Activated CD4-positive, alpha-beta T cell treated with anti-CD3 and anti-CD28 coated beads, Interleukin-10, Interleukin-2, amounts not matched to agents 100 ng/mL and 50 ng/mL, durations not matched to agents 16 hours and 8 hours (primary cell): ENCODE data around the gene KPNA2.
"Not testable (repeated sequence)": the region's sequence is repeated elsewhere in the genome, so short reads cannot be mapped to it uniquely, and the experiment has no call there.

Source experiments
- DNase-seq: peaks from one replicate; pipeline ENCODE4 v3.0.0-alpha.2; 2020

The KPNA2 gene

DNA sequence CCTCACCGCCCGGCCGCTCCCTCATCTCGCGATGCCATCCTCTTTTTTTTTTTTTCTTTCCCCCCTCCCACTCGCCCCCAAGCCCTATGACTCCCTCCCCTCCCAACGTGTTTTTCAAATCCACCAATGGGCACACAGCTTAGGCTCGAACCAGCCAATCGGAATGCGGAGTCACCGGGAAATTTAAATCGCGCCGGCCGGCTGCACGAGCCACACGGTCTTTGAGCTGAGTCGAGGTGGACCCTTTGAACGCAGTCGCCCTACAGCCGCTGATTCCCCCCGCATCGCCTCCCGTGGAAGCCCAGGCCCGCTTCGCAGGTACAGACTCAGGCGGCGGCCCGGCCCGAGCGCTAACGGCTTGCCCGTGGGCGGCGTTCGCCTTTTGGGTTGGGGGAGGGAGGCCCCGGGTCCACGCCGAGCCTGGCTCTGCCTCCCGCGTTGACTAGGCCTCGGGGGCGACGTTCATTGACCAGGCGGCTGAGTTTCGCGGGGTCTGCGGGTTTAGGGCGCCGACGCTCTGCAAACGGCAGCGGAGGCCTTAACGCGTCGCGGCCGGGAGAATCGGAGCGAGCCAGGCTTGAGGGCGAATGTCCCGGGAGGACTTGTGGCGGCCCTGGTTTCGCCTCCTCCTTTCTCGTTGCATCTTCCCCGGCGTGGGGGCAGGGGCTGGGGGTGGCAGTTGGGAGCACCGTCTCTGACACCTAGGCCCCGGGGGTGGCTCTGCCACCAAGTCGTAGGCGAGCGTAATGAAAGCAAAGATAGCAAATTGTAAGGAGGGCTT lies at the start of gene KPNA2:
Gene KPNA2 (plus strand): TSS at position 213 of the 781 bp plus-strand sequence. CDS start 1,398 bp downstream, outside the sequence.
- DNase-seq = peak; percentile 97

DNA sequence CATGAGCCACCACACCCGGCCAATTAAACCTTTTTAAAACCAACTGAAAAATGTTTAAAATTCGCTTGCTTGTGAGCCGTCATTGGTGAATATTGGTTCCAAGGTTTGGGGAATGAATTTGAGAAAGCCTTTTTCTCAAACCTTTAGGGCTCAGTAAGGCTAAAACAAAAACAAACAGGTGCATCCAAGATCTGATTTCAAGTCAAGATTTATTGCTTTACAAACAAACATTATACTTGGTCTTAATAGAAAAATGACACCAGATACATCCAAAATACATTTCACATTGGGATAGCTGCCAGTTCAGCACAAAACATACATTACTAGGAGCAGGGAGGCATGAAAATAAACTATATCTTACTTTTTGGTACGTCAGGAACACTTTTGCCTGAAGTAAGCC lies 44.6 kb upstream of the KPNA2 start:
- no peak for DNase-seq

GRCh38 chr17:67992548-67993152 lies 42.9 kb upstream of the KPNA2 start:
- DNase-seq = no peak

- DNase-seq = peak; percentile 91
Observed at GRCh38 chr17:67993153-67993997, 42.2 kb upstream of the KPNA2 start.

DNA sequence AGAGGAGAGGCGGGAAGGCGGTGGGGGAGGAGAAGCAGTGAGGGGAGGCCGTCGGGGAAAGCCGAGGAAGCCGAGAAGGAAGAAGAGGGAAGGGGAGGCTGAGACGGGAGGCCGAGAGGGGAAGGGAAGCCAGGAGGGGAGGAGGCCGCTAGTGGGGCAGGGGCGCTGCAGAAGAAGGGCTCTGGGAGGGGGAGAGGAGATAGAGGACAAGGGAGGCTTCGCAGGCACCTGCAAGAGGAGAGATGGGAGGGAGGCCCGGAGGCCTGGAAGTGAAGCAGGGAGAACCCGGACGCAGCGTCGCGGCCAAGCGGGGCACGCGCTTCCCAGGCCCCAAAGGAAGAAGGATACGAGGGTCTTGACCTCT lies 41.6 kb upstream of the KPNA2 start:
- DNase-seq = no peak

GRCh38 chr17:67994817-67995569 lies 40.5 kb upstream of the KPNA2 start:
- peak; percentile 44 for DNase-seq

DNA sequence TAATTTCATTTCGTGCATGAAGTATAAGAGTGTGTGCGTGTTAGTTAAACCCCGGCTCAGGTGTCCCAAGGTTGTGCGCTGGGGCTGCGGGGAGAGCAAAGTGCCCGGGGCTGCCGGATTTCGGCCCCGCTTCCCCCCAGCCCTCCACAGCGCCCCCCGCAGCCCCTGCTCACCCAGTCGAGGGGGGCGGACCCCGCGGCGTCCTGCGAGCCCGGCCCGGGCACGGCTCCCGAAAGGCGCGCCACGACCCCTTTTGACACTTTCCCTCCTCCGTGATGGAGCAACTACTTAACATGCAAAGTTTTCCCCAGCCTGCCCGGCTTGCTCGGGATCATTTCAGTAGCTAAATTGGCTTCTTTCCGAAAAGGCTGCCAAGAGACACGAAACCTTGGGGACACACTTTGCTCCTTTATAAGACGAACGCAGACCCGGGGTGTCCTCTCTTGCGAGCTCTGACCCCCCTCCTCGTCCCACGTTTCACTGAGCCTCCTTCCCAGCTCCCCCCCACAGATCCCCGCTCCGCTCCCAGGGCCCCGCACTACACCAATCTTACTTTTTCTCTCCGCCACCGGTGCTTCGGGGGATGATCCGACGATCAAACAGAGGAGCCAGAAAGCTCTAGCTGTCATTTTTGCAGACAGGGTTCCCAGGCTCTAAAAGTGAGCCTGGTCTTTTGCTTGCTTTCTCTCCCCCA lies 39.8 kb upstream of the KPNA2 start:
- DNase-seq = peak; percentile 19

- DNase-seq = peak; percentile 54
Observed at GRCh38 chr17:67996301-67997171, 39.0 kb upstream of the KPNA2 start, which contains the start of gene C17orf58. Gene C17orf58, minus strand, starts transcription at chr17:67996469. Its CDS starts 271 bp downstream, at chr17:67996198.

DNA sequence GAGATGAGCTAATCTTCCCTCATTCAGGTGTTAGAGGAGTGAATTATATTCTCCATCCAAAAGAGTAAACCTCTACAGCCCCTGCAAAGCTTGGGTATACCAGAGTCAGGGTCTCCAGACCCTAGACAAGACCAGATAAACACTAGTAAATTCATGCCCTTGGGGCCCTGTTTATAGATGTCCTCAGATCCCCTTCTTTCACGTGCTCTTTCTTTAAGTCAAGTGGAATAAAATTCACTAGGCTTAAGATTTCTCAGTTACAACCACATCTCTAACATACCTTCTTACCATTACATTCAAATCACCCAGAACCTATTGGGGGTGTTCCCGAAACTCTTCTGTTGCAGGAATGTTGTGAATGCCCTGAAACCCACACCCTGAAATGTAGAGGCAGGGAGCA lies 37.1 kb upstream of the KPNA2 start:
- no peak for DNase-seq

DNA sequence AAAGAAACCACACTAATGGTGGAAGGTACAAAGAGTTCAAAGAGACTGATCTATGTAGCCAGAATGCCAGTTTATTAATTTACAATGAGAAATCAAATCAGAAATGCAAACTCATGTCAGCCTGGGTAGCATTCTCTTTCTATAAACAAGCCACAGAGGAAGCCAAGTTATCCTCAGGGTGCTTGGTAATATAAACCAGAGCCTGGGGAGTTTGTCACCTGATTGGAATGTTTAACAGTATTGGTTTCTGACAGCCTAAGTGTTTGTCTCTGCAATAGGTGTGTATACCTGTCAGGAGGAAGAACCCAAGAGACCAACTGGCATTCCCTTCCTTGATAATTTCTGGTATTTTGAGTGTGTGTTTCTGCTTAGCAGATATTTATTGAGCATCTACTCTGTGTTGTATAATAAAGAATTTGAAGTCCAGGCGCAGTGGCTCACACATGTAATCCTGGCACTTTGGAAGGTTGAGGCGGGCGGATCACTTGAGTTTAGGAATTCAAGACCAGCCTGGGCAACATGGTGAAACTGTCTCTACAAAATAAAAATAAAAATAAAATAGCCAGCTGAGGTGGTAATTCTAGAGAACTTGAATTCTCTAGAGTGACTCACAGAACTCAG lies 36.1 kb upstream of the KPNA2 start:
- no peak for DNase-seq

DNA sequence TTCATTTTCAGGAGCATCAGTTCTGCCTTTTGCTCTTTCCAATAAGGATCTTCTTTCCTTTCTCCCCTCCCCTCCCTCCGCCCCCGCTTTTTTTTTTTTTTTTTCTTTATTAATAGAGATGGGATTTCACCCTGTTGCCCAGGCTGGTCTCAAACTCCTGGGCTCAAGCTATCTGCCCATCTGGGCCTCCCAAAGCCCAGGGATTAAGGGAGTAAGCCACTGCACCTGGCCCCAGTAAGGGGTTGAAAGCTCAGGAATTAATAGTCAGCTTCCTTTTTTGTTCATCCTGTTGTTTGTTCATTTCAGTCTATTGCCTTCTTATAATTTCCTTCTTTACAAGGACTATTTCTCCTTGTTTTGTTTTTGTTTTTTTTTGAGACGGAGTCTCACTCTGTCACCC lies 31.3 kb upstream of the KPNA2 start:
- DNase-seq = no peak

- DNase-seq = no peak
Observed at GRCh38 chr17:68006797-68007196, 28.7 kb upstream of the KPNA2 start.

- DNase-seq = peak; percentile 71
Observed at GRCh38 chr17:68011199-68011665, 24.3 kb upstream of the KPNA2 start.

DNA sequence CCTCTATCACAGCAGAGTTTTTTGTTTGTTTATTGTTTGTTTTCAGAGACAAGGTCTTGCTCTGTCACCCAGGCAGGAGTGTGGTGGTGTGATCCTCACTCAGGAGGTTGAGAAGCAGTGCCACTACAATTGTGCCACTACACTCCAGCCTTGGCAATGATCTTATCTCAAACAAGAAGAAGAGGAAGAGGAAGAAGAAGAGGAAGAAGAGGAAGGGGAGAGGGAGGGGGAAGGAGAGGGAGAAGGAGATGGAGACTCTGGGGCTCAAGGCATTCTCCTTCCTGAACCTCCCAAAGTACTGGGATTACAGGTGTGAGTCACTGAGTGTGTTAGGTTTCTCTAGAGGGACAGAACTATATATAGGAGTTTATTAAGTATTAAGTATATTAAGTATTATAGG lies 22.1 kb upstream of the KPNA2 start:
- DNase-seq = no peak

- DNase-seq = no peak
Observed at GRCh38 chr17:68015081-68015723, 20.3 kb upstream of the KPNA2 start.

DNA sequence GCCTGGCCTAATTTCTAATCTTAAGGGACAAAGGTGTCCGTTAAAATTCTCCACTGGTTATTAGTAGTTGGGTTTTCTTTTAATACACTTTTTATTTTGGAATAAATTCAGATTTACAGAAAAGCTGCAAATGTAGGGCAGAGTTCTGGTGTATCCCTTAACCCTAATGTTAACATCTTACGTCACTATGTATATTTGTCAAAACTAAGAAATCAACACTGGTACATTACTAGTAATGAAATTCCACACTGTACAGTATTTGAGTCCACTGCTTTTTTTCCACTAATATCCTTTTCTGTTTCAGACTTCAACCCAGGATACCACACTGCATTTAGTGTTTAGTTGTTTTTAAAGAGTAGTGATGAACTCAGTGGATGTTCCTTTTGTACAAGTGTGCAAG lies 18.7 kb upstream of the KPNA2 start:
- no peak for DNase-seq

GRCh38 chr17:68018493-68018892 lies 17.0 kb upstream of the KPNA2 start:
- not testable (repeated sequence) for DNase-seq

GRCh38 chr17:68019336-68019674 lies 16.2 kb upstream of the KPNA2 start:
- no peak for DNase-seq

- DNase-seq = peak; percentile 97
Observed at GRCh38 chr17:68019675-68020408, 15.7 kb upstream of the KPNA2 start.

- no peak for DNase-seq
Observed at GRCh38 chr17:68020409-68020756, 15.2 kb upstream of the KPNA2 start.
